Measurements from ENCODE around the gene ERCC4.

Gene ERCC4

DNA sequence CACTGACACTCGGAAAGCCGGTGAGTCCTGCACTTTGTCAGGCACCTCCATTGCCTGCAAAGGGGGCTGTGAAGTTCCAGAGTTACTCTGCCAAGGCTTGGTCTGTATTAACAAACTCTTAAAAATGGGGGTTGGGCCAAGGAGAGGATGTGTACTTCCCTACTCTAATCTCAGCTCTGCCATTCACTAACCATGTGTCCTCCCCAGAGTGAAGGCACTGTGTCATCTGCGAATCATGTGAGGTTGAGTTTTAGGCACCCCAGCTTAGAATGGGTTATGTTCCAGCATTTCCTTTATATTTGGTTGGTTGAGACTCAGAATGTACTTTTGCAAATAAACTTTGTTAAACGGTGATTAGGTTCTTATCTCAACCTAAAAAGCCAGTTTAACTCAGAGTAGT is 24.9 kb downstream of the ERCC4 start:
- in situ Hi-C loops (cut with HindIII; ENCODE audit: low sequenced_read_pairs), result no loop called here

DNA sequence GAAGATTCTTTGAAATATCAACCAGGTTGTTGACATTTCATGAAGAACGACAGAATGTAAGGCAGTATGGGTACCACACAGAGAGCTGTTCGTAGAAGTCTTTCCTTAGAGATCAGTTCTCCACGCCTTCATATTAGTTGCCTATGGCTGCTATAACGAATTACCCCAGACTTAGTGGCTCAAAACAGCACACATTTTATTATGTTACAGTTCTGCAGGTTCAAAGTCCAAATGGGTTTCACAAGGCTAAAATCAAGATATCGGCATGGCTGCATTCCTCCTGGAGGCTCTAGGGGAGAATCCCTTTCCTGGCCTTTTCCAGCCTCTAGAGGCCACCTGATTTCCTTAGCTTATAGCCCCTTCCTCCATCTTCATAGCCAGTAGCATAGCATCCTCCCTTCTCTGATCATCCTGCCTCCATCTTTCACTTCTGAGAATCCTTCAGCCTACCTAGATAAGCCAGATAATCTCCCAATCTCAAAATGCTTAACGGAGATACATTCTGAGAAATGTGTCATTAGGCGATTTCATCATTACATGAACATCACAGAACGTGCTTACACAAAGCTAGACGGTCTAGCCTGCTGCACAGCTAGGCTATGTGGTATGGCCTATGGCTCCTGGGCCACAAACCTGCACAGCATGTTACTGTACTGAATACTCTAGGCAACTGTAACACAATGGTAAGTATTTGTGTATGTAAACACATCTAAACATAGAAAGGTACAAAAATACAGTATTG is 26.0 kb downstream of the ERCC4 start:
- in situ Hi-C loops (cut with HindIII; ENCODE audit: low sequenced_read_pairs), result no loop called here

DNA sequence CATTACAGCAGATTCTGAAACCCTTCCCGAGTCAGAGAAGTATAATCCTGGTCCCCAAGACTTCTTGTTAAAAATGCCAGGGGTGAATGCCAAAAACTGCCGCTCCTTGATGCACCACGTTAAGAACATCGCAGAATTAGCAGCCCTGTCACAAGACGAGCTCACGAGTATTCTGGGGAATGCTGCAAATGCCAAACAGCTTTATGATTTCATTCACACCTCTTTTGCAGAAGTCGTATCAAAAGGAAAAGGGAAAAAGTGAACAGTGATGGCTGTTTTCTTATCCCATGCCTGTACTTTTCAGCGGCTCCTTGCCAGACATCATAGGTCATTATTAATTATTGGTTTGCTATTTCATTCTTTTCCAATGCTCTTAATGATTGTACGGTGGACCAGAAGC is 28.1 kb downstream of the ERCC4 start:
- in situ Hi-C loops (cut with HindIII; ENCODE audit: low sequenced_read_pairs), result no loop called here

DNA sequence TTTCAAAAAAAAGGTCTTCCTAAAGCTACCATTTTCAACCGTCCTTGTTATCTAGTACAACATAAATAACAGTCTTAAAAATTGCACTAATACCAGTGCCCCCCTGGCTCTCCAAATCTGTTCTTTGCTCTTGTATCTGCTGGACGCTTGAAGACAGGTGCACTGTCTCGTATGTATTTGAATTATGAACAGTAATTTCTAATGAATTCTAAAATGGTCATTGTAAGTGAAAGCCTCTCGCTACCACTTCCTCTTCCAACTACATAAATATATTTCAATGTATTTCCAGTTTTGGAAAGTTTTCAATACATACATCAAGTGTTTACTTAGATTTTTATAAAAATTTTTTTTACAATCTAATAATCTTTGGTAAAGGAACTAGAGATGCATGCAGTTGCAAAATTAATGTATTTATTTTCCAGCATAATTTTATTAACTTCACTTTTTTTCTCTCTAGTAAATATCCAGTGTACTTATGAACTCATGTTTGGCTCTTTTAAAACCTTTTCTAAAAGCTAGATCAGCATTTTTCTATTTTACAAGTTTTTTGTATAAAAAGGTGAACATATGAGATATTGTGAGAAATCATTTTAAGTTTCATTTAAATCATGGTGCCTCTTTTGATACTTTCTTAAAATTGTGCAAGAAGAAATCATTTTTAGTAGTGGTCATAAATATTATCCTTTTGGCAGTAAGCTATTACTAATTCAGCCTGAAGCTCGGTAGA is 31.0 kb downstream of the ERCC4 start:
- in situ Hi-C loops (cut with HindIII; ENCODE audit: low sequenced_read_pairs), result no loop called here

DNA sequence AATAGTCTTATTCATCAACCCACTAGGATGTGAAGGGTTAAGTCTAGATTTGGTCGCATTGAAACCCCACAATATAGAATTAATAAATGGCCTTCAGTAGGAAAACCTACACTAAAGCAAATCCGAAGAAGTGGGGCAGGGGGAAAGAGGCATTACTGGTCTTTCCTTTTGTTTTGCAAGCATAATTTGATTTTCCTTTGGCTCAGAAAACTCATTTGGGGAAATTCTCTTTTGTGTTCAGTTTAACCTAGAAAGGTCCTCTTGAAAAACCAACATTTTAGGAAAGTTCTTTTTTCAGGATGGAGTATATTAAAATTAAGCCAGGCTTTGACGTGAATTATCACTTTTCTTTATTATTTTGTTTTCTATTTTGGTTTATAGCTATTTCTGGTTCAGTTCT is 31.7 kb downstream of the ERCC4 start:
- in situ Hi-C loops (cut with HindIII; ENCODE audit: low sequenced_read_pairs), result no loop called here

DNA sequence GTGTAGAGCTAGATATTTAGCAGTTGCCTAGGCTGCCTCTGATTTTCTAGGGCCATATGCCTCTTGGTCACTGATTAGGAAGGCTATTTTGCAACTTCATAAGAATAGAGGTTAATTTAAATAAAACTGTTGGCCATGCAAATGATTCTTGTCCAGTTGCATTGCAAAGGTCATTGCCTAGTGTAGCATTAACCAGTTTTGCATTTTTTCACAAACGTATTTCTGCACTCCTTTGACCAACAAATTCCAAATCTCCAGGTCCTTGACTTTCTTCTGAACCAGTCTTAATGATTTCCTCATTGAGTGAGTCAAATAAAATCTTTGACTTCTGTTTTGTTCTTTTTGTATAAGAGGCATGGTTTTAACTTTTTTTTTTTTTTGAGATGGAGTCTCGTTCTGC is 33.5 kb downstream of the ERCC4 start:
- in situ Hi-C loops (cut with HindIII; ENCODE audit: low sequenced_read_pairs), result no loop called here

DNA sequence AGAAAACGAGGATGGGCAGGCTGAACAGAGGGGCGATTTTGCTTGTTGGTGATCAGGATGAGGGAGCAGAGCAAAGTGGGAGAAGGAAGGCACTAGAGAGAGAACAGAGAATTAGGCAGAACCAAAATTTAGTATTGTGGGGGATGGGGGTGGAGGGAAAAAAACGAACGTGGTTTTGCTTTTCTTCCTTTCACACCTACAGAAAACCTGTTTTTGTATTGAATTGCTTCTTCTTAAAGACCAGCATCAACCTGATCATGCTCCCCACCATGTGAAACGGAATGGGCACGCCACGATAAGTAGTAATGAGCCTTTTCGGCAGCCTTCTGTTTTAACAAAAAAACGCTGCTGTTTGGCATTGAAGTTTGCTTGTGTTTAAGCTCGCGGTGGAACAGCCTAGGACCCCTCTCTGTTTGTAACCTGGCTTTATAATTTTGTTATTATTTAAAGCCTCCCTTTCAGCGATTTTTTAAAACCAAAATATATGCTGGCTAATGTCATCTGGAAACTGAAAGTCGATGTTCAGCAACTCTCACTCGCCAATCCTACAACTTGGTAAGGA is 36.8 kb downstream of the ERCC4 start:
- in situ Hi-C loops (cut with HindIII; ENCODE audit: low sequenced_read_pairs), result no loop called here

DNA sequence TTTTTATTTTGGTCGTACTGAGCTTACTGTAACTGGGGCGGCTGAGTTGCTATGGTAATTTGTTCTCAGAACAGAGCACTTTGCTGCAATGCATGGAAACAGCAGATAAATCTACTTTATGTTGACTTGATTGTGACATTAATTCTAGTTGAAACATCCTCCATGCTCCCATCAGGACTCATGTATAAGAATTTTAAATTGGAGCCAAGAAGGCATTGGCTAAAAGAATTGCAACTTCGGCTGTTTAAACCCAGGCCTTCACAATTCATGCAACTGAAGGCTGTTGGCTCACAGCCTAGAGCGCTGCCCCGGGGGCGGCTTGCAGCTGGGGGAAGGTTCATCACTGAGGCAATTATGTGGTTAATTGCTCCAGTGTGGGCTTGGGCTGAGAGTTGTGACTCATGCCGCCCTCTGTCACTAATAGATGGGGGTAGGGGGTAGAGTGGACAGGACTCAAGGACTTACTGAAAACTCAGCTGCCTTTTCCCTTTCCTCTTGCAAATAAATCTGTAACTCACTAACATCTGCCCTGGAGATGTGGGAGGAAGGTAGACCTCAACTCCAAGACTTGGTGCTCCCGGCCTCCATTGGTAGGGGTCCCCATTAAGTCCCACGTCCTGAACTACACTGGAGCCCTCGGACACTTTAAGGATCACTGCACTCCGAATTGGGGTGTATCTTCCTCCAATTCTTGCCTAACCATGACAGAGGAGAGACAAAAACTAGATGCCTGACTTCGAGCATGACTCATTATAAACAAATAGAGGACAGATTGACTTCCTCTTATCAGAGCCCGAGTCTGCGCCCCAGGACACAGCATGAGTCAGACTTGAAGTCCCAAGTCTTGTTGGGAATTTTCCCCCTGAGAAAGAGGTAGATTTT is 37.5 kb downstream of the ERCC4 start:
- in situ Hi-C loops (cut with HindIII; ENCODE audit: low sequenced_read_pairs), result no loop called here

DNA sequence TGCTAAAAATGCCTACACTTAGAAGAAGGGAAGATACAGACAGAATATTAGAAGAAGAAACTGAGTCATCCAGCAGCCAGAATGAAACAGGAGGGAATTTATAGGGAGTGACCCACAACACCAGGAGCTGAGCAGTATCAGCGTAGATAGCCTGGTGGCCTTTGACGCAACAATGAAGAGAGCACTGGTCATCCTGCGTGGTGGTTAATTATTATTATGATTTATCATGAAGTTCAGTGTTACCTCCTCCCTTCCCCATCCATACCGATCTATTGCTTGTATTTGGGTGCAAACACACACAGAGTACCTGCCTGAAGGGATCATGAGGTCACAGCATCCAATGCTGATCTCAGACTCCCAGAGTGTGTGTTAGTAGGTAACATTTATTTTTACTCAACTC is 38.5 kb downstream of the ERCC4 start:
- in situ Hi-C loops (cut with HindIII; ENCODE audit: low sequenced_read_pairs), result no loop called here

DNA sequence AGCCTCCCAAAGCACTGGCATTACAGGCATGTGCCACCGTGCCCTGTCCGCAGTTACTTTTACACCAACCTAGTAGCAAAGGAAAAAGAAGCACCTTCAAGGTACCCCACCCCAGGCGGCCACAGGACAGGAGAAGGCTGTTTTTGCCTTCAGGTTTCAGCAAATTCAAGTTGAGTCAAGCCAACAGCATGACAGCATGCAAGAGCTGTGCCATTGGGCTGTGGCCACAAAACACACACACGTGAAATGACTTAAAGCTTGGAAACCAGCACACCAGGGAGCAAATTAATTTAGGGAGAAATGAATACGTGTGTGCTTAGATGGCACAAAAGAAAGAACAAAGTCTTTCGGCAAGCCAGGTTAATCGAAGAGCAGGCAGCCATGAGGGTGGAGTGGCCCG is 39.7 kb downstream of the ERCC4 start:
- in situ Hi-C loops (cut with HindIII; ENCODE audit: low sequenced_read_pairs), result no loop called here

DNA sequence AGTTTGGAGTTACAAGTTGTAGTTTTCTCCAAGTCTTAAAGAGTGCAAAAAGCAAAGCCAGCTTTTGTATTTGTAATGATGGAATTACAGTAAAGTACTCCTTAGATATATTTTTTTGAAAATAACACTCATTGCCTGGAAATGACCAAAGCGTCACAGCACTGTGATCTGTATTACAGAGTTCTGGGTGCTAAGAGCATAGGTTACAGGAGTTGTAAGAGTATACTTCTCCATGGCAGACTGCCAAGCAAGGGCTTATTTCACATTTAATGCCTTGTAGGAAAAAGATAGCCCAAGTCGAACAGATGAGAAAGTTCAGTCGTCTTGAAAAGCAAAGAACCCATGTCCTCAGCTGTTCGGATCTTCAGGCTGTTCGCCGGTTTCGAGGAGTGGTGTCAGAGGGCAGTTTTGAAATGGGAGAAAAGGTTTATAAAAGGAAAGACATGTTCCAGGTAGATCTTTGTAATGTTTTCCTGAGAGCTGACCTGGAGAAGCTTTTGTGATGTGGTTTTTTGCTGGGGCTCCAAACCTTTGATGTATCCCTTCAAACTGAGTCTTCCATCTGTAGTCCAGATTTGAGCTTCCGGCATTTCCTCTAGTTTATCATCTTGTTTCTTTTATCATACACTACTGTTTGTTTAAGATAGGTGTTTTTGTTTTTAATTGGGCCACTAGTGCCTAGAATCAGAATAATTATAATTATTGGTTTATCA is 41.3 kb downstream of the ERCC4 start:
- in situ Hi-C loops (cut with HindIII; ENCODE audit: low sequenced_read_pairs), result no loop called here

DNA sequence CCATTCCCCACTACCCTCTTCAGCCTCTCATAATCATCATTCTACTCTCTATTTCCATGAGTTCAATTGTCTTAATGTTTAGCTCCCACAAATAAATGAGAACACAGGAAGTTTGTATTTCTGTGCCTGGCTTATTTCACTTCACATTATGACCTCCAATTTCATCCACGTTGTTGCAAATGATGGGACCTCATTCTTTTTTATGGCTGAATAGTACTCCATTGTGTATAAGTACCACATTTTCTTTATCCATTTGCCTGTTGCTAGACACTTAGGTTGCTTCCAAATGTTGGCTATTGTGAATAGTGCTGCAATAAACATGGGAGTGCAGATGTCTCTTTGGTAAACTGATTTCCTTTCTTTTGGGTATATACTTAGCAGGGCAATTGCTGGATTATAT is 42.3 kb downstream of the ERCC4 start:
- in situ Hi-C loops (cut with HindIII; ENCODE audit: low sequenced_read_pairs), result no loop called here

DNA sequence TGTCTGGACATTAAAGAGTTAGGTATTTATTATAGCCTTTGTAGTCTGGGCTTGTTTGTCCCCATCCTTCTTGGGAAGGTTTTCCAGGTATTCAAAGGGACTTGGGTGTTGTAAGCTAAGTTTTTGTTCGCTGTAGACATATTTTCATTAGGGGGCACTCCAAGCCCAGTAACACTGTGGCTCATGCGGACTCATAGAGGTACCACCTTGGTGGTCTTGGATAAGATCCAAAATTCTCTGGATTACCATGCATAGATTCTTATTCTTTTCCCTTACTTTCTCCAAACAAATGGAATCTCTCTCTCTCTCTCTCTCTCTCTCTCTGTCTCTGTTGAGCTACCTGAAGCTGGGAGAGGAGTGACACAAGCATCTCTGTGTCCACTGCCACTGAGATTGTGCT is 48.9 kb downstream of the ERCC4 start:
- in situ Hi-C loops (cut with HindIII; ENCODE audit: low sequenced_read_pairs), result no loop called here

DNA sequence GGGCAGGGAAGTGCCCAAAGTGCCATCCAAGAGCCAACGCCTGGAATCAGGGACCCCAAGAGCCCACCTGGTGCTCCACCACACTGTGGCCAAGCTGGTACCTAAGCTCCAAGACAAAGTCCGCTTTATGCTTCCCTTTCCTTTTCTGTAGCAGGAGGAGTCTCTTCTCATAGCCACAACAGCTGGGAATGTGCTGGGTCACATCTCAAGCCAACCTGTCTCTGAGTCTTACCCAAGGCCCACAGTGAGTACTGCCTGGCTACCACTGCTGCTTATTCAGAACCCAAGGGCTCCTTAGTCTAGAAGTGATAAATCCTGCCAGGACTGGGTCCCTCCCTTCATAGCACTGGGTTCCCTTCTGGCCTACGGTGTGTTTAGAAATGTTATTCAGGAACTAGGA is 49.8 kb downstream of the ERCC4 start:
- in situ Hi-C loops (cut with HindIII; ENCODE audit: low sequenced_read_pairs), result no loop called here

DNA sequence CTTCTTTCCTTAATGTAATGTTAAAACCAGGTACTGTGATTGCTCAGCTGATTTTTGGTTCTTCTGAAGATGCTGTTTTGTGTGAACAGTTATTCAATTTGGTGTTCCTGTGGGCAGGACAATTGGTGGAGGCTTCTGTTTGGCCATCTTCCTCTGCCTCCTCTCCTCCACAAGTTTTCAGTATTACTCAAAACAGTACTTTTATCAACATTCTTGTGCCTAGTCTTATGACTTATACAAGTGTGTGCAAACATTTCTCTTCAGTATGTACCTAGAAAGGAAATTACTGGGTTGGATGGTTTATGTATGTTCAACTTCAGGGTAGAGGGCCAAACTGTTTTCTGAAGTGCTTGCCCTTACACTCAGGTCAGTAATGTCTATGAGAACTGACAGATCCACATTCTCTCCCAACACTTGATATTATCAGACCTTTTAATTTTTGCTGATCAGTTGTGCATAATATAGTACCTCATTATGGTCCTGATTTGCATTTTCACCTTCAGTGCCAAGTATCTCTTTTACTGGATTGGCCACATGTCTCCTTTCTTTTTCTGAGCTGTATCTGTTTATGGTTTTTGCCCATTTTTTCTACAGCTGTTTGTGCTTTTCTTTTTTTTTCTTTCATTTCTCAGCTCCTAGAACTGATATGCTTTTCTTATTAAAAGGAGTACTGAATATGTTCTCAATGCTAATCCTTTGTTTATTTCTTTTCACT is 50.9 kb downstream of the ERCC4 start:
- in situ Hi-C loops (cut with HindIII; ENCODE audit: low sequenced_read_pairs), result no loop called here

DNA sequence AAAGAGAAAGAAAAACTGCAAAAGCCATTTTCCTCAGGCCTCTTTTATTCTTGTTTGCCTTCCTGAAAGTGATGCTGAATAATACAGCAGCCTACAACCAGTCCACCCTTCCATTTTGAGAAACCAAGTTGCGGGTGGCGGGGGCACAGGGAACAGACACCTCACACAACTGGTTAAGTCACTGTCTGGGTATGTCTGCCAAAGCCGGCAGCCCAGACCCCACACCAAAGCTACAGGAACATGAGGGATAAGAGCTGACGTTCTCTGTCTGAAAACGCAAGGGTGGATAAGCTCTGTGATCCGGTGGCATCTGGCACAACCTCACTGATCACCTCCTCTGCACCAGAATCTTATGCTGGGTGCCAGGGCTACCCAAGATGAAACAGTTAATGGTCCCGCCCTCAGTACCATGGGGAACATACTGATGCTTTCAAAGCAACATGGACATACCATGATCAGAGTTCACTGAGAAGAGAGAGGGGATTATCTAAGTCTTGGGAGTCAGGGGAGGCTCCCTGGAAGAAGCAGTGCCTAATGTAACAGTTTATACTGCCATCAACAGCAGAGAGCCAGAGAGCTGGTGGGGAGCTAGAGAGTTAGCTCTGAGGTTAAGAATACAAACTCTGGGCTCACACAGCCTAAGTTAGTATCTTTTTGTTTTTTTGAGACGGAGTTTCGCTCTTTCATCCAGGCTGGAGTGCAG is 53.5 kb downstream of the ERCC4 start:
- in situ Hi-C loops (cut with HindIII; ENCODE audit: low sequenced_read_pairs), result no loop called here

DNA sequence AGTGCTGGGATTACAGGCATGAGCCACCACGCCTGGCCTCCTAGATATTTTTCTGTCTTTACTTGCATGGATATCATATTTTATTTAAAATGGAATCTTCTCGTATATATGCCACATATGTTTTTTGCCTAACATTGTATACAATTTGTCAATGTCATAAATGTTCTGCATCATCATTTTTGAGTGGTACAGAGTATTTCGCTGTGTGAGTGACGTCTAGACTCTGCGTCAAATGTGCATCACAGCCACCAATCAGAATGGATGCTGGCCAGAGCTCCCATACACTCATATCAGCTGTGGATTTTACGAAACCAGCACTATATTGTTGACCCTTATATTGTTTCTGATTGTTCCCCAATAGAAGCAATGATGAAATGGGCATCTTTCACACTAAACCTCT is 57.2 kb downstream of the ERCC4 start:
- in situ Hi-C loops (cut with HindIII; ENCODE audit: low sequenced_read_pairs), result no loop called here

DNA sequence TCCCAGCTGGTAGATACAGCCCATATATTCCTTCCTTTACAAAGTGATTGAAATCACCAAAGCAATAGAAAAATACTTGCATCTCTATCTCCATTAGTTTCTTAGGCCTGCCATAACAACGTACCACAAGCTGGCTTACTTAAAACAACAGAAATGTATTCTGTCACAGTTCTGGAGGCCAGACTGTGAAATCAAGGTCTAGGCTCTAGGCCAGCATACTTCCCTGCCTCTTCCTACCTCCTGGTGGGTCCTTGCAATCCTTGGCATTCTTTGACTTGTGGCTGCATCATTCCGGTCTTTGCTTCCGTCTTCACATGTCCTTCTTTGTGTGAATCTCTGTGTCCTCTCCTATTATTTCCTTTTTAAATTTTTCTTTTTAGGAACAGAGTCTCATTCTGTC is 62.5 kb downstream of the ERCC4 start:
- in situ Hi-C loops (cut with HindIII; ENCODE audit: low sequenced_read_pairs), result no loop called here

DNA sequence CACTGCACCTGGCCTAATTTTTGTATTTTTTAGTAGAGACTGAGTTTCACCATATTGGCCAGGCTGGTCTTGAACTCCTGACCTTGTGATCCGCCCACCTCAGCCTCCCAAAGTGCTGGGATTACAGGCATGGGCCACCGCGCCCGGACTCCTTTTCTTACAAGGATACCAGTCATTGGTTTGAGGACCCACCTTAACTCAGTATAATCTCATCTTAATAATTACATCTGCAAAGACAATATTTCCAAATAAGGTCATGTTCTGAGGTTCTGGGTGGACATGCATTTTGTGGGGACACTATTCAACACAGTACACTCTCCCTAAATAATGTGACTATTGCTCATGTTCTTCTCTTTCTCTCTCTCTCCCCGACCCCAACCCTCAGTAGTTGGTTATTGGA is 63.7 kb downstream of the ERCC4 start:
- in situ Hi-C loops (cut with HindIII; ENCODE audit: low sequenced_read_pairs), result no loop called here

DNA sequence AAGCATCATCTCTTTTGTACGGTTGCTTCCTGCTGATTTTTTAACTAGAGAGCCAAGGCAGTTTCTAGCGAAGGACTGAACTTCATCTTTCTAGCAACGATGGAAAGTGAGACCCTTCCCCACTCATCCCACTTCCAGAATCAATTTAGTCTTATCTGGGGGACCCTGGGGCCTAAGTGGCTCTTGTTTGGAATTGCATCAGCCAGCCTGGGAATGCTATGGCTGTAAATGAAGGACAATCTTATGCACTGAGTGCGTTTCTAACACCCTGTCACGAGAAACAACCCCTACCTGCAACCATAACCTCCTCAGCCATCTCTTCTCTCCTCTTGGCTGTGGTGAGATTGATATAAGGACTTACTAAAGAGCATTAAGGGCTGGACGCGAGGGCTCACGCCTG is 64.8 kb downstream of the ERCC4 start:
- in situ Hi-C loops (cut with HindIII; ENCODE audit: low sequenced_read_pairs), result no loop called here

Data from endothelial cell of hepatic sinusoid (primary cell).